AG10803 (cell line): ENCODE data around the gene HGF.

Experiments
- DNase-seq: peaks from one replicate; pipeline ENCODE4 v3.0.0; 2010; ENCODE audit warnings: low read depth
- H3K4me3 ChIP-seq: 2 replicates; pipeline ENCODE4 v1.5.1; 2011; ENCODE audit warnings: mild to moderate bottlenecking, low read length, control low read depth
- TF ChIP-seq, protein P1 (sequence below): conservative IDR thresholded peaks from 2 replicates; pipeline ENCODE4 v1.5.1; 2011; ENCODE audit warnings: mild to moderate bottlenecking, low read length, control low read depth, inconsistent platforms

Gene HGF

DNA sequence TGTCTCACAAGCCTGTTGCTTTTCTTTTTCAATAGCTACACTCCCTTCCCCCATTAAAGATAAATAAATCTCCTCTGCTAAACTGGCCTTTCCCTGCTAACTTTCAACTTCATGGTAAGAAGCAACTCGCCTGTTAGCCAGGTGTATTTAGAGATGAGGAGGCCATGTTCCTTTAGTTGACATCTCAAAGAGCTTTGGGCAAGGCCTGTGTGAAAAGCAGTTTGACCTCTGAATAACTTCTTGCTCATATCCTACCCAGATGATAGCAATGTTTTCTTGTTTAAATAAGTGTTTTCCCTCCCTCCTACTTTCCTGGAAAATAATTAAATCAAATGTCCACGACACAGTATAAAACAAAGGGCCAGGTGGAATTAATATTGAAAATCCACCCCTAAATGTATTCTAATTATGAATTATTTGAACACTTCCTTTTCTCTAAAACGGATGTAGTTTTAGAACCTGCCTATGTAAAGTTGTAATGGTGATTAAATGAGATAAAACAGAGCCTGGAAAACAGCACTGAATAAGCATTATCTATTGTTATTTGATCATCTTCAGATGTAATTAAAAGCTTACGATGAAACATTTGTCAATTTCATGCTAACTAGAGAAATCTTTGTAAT lies 78.5 kb downstream of the HGF start:
- no peak overlapping the region for H3K4me3 ChIP-seq
- no peak for DNase-seq
- TF ChIP-seq, protein P1, sequence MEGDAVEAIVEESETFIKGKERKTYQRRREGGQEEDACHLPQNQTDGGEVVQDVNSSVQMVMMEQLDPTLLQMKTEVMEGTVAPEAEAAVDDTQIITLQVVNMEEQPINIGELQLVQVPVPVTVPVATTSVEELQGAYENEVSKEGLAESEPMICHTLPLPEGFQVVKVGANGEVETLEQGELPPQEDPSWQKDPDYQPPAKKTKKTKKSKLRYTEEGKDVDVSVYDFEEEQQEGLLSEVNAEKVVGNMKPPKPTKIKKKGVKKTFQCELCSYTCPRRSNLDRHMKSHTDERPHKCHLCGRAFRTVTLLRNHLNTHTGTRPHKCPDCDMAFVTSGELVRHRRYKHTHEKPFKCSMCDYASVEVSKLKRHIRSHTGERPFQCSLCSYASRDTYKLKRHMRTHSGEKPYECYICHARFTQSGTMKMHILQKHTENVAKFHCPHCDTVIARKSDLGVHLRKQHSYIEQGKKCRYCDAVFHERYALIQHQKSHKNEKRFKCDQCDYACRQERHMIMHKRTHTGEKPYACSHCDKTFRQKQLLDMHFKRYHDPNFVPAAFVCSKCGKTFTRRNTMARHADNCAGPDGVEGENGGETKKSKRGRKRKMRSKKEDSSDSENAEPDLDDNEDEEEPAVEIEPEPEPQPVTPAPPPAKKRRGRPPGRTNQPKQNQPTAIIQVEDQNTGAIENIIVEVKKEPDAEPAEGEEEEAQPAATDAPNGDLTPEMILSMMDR: no peak

DNA sequence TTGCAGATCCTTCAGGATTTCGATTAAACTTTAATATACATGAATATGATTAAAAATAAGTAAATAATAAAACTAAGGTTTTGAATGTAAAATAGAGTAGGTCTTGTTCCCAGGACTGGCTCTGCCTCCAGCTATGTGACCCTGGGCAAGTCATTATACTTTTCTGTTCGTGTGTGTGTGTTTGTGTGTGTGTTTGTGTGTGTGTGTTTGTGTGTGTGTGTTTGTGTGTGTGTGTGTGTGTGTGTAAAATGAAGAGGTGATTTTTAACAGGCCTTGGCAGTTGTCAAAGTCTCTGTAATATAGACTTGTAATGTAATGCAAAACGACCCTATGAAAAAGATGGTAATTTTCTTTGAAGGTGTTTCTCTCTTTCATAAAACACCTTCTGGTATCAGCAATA lies 79.2 kb downstream of the HGF start:
- no peak overlapping the region for H3K4me3 ChIP-seq
- DNase-seq: no peak
- TF ChIP-seq, protein P1: no peak

DNA sequence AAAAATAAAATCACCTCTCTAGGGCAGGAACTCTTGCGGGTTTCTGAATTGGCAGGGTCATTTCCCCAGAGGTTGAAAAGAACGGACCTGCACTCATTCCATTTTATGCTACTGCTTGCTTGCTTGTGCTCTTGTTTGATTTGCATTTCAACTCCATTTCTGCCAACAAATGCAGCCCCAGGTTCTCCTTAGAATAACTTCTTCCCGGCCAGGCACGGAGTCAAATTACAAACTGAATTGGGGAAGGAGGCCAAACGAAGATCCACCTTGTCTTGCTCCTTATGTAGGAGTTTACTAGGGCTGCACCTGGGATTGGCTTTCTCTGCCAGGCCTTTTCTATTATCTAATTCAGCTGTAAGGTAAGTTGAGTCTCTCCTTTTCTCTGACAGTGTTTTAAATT lies 79.6 kb downstream of the HGF start:
- no peak for DNase-seq
- no peak overlapping the region for H3K4me3 ChIP-seq
- TF ChIP-seq, protein P1: no peak

DNA sequence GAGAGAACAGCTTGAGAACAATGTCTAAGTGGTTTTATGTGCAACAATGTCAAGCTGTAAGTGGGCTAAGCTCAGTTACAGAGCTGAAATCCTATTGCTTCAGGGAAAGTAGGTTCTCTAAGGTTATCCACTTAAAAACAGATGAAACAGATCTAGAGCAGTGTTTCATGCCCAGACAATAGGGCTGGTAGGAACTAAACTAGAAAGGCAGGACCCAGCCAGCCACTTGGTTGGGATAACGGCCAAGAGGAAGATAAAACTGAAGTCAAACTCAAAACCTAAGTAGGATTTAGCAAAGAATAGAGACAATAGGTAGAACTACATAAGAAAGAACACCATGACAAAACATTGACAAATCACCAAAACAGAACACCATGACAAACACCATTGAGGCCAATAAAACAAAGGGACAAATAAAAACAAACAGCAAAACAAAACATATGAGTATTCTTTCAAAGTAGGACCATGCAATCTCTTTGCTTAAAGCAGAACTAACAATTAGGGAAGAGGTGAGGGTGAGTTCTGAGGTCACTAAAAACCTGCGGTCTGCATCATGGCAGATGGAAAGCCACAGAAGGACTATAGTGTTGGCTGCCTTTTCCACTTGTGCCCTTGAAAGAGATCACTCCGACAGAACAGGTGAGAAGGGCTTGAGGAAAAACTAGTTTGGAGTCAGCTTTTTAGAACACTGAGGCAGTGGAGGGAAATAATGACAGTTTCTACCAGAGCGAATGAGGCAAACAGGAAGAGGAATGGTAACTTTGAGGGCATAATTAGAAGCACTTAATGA lies 81.0 kb downstream of the HGF start:
- no peak for DNase-seq
- no peak overlapping the region for H3K4me3 ChIP-seq

DNA sequence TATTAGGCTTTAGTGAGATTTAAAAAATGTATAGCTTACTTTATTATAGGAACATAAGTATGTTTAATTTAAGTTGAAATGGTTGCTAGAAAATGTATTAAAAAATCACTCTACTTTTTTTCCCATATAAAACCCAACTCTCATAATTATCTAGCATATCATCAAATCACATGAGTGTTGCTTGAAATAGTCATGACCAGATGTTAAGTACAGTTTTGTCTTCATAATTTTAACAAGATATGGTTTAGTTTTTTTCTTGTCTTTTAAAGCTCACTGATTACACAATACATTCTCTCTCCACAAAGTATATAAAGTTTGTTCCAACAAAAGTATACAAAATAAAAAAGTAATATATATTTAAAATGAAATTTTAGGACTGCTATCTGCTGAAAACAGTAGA lies 82.8 kb downstream of the HGF start:
- TF ChIP-seq, protein P1: no peak
- no peak overlapping the region for H3K4me3 ChIP-seq
- DNase-seq: no peak

More for the DNA sequence above, 81.0 kb downstream of the HGF start:
- TF ChIP-seq, protein P1: no peak

DNA sequence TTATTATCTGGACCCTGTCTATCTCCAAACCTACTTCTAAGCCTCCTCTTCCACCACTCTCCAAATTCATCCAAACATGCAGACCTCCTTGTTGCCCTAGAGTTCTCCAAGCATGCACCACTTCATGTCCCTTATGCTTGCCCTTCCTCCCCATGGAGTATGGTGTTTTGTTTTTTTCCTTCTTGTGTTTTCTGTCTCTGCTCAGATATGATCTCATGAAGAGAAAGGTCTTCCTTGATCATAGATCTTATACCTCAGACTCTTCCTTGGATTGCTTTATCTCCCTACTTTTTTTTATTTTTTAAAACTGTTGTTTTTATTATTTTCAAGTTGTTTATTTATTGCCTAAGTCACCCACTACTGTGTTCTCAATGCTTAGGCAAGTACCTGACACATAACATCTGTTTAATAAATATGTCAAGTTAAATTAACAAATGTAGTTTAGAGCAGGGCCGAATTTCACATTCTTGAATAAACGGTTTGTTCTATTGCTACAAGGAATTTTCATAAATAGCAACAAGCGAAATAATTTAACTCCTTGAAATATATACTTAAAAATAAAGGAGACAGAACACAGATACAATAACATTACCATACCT lies 84.5 kb downstream of the HGF start:
- no peak for DNase-seq
- TF ChIP-seq, protein P1: no peak
- no peak overlapping the region for H3K4me3 ChIP-seq
